PFSK-1 (cell line): ENCODE results near the gene MYMK.

Source experiments
- FOXP2 ChIP-seq: optimal IDR thresholded peaks from 2 replicates; pipeline ENCODE3; 2011; ENCODE audit warnings: borderline replicate concordance, control low read depth, inconsistent platforms; ENCODE audit not compliant: insufficient read depth; ENCODE audit errors: extremely low read length, extremely low read depth
- POLR2AphosphoS5 ChIP-seq: IDR thresholded peaks from 2 replicates; pipeline ENCODE4 v1.6.1; 2012; ENCODE audit warnings: low read depth, mild to moderate bottlenecking, control low read depth, low read length, moderate library complexity
- SIN3A ChIP-seq: IDR thresholded peaks from 2 replicates; pipeline ENCODE4 v1.6.1; 2012; ENCODE audit warnings: mild to moderate bottlenecking, low read length, moderate library complexity, borderline replicate concordance; ENCODE audit not compliant: insufficient read depth
- TAF1 ChIP-seq: IDR thresholded peaks from 2 replicates; pipeline ENCODE4 v1.6.1; 2012; ENCODE audit warnings: low read length, control low read depth, borderline replicate concordance; ENCODE audit not compliant: insufficient read depth
- TF ChIP-seq, protein P1 (sequence below), 2 experiments: IDR thresholded peaks; 2 replicates each; pipeline versions ENCODE4 v1.6.1 to v1.8.0; 2011 to 2012; ENCODE audit warnings: low read depth in 2 of 2, low read length in 2 of 2, control low read depth in 1 of 2, inconsistent platforms in 1 of 2, mild to moderate bottlenecking in 1 of 2, moderate library complexity in 1 of 2; ENCODE audit not compliant: insufficient read depth in 1 of 2

MYMK gene

DNA sequence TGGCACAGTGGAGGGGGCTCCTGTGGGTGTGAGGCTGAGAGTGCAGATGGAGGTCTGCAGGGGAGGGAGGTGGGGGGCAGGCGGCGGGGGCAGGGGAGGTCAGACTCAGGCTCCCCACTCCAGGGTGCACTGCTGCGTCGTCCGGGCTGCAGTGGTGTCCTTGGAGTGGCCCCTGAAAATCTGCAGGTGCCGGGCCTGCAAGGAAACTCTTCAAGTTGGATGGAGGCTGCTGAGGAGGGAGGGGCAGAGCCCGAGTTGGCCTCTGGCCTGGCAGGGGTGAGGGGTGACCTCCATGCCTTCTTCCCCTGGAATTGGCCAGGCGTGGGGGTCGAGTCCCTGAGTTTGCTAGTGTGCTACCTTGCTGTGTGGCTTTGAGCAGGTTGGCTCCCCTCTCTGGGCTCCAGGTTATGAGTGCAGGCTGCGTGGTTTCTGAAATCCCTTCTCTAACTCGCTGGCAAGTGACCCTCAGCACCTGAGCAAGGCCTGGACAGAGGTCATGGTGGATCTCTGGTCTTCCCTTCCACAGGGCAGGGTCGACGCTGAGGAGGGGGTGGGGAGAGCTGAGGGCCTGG, 10.6 kb upstream of the MYMK start:
- no peak for TF ChIP-seq POLR2AphosphoS5
- TF ChIP-seq, protein P1, sequence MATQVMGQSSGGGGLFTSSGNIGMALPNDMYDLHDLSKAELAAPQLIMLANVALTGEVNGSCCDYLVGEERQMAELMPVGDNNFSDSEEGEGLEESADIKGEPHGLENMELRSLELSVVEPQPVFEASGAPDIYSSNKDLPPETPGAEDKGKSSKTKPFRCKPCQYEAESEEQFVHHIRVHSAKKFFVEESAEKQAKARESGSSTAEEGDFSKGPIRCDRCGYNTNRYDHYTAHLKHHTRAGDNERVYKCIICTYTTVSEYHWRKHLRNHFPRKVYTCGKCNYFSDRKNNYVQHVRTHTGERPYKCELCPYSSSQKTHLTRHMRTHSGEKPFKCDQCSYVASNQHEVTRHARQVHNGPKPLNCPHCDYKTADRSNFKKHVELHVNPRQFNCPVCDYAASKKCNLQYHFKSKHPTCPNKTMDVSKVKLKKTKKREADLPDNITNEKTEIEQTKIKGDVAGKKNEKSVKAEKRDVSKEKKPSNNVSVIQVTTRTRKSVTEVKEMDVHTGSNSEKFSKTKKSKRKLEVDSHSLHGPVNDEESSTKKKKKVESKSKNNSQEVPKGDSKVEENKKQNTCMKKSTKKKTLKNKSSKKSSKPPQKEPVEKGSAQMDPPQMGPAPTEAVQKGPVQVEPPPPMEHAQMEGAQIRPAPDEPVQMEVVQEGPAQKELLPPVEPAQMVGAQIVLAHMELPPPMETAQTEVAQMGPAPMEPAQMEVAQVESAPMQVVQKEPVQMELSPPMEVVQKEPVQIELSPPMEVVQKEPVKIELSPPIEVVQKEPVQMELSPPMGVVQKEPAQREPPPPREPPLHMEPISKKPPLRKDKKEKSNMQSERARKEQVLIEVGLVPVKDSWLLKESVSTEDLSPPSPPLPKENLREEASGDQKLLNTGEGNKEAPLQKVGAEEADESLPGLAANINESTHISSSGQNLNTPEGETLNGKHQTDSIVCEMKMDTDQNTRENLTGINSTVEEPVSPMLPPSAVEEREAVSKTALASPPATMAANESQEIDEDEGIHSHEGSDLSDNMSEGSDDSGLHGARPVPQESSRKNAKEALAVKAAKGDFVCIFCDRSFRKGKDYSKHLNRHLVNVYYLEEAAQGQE (IDR thresholded peaks at IDR 0.05; ENCODE audit: insufficient read depth in 1 of 2, low read depth in 2 of 2, low read length in 2 of 2): no peak
- TF ChIP-seq SIN3A: no peak
- TF ChIP-seq TAF1: no peak
- no peak for TF ChIP-seq FOXP2

GRCh38 chr9:133534346-133535291, 9.9 kb upstream of the MYMK start, which contains the start of gene ADAMTSL2:
TSS of gene ADAMTSL2 (plus strand) at chr9:133534704. CDS start at chr9:133536713, 2,009 bp downstream.
- TF ChIP-seq TAF1: no peak
- TF ChIP-seq FOXP2: no peak
- TF ChIP-seq, protein P1 (IDR thresholded peaks at IDR 0.05; ENCODE audit: insufficient read depth in 1 of 2, low read depth in 2 of 2, low read length in 2 of 2): no peak
- no peak for TF ChIP-seq SIN3A
- no peak for TF ChIP-seq POLR2AphosphoS5

DNA sequence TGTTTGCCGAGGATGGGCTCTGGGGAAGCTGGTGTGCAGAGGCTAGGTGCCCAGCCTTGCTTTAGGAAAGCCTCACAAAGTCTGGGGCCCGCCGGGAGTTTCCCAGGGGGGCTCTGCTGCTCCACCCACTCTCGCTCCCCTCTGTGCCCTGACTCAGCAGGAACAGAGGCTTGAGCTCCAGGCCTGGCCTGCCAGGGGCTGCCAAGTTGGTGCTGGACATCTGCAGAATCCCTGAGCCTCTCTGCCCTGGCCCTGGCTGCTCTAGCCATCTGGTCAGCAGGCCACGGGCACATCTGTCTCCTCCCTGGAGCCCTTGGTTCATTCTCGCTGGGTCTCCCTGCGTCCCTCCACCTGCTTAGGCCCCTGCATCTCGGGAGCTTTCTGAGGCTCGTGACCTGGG, 9.1 kb upstream of the MYMK start:
- TF ChIP-seq TAF1 (no peak), SIN3A (no peak), POLR2AphosphoS5 (no peak), FOXP2 (no peak)
- TF ChIP-seq, protein P1 (IDR thresholded peaks at IDR 0.05; ENCODE audit: insufficient read depth in 1 of 2, low read depth in 2 of 2, low read length in 2 of 2): no peak

DNA sequence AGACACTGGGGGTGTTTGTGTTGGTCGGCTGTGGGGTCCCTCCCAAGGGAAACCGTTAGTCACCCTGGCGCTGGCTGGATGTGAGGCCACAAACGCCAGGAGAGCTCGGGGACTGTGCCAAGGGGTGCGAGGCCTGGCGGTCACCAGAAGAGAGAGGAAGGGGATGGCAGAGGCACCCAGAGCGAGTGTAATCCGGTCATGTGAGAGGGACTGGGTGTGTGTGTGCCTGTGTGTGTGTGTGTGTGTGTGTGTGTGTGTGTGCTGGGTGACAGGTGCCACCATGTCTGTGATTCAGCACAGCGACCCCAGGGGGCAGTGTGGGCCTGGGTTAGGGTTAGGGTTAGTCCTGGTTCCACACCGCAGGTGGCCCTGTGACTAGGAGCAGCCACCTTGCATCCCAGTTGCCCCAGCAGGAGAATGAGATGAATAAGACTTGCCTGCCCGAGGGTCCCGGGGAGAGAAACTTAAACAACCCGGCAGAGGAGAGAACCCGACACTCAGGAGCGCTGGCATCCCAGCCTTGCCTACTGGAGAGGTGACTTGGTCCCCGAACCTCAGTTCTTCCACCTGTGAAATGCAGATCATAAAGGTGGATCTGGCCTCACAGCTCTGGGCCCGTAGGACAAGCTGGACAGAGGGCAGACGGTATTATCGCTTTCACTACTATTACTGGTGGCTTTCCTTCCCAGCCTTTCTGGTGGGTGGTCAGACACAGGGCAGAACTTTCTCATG, 8.3 kb upstream of the MYMK start:
- TF ChIP-seq SIN3A (no peak), TAF1 (no peak), POLR2AphosphoS5 (no peak)

- no peak for TF ChIP-seq SIN3A
- TF ChIP-seq, protein P1 (IDR thresholded peaks at IDR 0.05; ENCODE audit: insufficient read depth in 1 of 2, low read depth in 2 of 2, low read length in 2 of 2): no peak
- no peak for TF ChIP-seq POLR2AphosphoS5
- TF ChIP-seq TAF1: no peak
- no peak for TF ChIP-seq FOXP2
These were observed 6.5 kb upstream of the MYMK start for GRCh38 chr9:133531293-133531692.
